ENCODE results near the gene SLC25A38.
A peak's percentile ranks its signal among the peaks of the same experiment; 100 is the strongest.

SLC25A38 gene

GRCh38 chr3:39378088-39378487, 5.1 kb upstream of the SLC25A38 start:
- peak; percentile 81 for DNase-seq

DNA sequence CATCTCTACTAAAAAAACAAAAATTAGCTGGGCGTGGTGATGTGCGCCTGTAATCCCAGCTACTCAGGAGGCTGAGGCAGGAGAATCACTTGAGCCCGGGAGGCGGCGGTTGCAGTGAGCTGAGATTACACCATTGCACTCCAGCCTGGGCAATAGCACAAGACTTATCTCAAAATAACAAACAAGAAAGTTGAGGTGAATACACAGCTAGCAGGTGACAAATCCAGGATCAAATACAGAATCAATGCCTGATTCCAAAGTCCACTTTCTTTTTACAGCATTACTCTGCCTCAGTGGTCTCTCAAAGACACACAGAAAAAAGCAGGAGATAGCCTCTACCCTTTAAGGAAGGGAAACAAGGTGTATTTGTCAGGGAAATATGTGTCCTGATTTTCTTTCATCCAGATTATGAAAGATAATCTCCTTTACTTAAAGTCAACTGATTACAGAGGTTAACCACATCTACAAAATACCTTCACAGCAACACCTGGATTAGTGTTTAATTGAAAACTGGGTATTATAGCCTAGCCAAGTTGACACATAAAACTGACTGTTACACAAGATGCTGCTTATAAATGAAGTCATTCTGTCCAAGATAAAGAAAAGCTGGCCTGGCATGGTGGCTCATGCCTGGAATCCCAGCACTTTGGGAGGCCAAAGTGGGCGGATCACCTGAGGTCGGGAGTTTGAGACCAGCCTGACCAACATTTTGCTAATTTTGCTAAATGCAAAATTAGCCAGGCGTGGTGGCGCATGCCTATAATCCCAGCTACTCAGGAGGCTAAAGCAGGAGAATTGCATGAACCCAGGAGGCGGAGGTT, 4.0 kb upstream of the SLC25A38 start:
- no peak for DNase-seq

GRCh38 chr3:39379778-39380155, 3.4 kb upstream of the SLC25A38 start:
- DNase-seq, result peak; percentile 45

DNA sequence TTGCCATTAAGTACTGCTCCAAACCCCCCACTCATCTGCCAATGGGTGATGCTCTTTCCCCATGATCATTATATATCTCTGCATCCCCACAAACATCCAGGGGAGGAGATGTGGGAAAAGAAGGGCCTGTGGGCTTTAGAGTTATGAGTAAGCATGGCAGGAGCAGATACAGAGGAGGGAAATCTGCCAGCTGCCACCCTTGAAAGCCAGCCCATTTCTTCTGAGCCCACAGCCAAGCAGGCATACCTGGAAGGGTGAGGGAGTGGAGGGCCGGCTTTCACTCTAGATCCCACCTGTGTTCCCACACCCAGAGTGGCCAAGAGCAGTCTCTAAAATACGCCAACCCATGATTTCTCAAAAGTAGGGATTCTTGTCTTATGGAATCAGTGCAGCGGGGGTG, 1.7 kb upstream of the SLC25A38 start:
- no peak for DNase-seq

DNA sequence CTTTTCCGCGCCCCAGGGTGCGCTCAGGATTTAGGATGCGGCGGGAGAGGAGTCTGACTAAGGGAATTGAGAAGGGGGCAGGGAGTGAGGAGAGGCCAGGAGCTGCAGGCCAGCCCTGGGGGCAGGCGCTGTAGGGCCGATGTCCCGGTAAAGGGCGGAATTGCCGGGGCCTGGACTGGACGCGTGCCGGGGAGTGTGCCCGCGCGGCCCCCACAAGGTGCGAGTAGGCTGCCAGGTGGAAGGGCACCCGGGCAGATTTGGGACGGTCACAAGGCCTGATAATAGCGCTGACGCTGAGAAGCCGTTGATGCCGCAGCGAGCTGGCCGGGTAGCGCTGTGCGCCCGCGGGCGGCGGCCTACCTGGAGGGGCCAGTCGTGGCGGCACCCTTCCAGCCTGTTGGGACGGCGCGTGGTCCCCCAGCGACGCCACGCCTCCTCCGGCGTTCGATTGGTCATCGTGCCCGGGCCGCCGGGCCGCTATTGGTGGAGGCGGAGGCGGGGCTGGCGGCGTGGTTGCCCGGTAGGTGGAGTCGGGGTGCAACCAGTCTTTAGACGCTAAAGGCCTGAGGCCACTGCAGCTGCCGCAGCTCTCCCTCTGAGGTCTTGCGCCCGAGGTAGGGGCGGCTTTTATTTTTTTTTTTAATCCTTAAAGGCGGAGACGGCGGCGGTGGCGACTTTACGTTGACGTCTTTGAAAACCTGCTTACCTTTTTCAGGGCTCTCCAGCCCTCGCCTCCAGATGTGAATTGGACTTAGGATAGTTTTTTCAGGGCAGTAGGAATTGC, 903 bp downstream of the SLC25A38 start:
- peak; percentile 99 for DNase-seq

- no peak for DNase-seq
Observed at GRCh38 chr3:39384665-39385000, 1.5 kb downstream of the SLC25A38 start.

GRCh38 chr3:39385456-39386090, 2.4 kb downstream of the SLC25A38 start:
- DNase-seq, result no peak

- no peak for DNase-seq
Observed at GRCh38 chr3:39386318-39386717, 3.1 kb downstream of the SLC25A38 start.

DNA sequence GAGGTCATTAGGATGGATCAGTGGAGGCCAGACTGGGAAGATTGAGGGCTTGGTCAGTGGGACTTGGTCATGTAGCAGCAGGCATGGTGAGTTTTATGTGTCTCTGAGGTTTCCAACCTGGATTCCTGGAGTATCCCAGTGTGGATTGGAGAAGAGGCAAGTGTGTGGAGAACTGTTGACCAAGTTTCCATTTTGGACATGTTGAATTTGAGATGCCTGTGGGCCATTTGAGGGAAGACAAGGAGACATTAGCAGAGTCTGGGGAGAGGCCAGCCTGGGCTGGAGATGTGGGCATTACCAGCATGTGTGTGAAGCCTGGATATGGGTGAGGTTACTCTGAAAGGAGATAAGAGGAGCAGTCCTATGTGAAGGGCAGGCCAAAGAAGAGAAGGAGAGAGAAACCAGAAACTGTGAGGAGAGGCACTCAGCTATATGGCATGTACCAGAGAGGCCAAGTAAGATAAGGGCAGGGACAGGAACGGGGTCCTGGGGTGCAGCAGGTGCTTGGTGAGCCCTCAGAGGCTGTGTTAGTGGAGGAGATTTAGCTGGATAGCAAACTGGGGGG, 4.3 kb downstream of the SLC25A38 start:
- DNase-seq, result peak; percentile 95

GRCh38 chr3:39388153-39388552, 5.0 kb downstream of the SLC25A38 start:
- DNase-seq, result no peak

GRCh38 chr3:39388741-39389248, 5.6 kb downstream of the SLC25A38 start:
- DNase-seq, result peak; percentile 91

DNA sequence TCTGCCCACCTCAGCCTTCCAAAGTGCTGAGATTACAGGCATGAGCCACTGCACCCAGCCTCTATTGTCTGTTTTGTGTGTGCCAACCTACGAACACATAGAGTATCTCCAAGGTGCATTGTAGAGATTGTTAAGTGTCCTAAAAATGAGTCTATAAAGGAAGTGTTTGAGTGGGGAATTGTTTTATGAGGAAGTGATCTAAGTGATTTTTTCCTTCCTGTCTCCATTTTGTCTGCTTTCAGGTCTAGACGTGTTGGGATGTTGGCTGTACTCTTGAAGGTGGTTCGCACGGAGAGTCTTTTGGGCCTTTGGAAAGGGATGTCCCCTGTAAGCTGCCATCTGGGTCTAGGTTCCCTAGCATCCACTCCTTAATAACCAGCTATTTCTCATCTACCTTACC, 7.0 kb downstream of the SLC25A38 start:
- DNase-seq, result no peak

DNA sequence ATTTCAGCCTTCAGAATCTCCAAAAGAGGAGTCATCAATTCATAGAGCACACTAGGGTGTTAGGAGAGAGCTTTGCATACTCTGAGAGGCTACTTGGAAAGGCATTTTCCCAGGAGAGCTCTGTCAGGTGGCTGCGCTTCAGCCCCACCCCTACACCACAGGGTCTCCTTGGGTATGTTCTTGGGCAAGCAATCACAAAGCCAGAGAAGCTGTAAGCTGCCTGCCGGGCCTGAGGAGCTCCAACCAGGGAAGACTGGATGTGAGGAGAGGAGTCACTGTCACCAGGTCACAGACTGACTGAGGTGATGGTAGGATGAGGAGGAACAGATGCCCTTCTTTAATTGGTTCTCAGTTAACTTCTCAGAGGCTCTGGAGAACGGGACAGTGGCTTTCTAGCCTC, 13.5 kb downstream of the SLC25A38 start:
- no peak for DNase-seq

GRCh38 chr3:39398700-39399099, 15.5 kb downstream of the SLC25A38 start:
- no peak for DNase-seq

DNA sequence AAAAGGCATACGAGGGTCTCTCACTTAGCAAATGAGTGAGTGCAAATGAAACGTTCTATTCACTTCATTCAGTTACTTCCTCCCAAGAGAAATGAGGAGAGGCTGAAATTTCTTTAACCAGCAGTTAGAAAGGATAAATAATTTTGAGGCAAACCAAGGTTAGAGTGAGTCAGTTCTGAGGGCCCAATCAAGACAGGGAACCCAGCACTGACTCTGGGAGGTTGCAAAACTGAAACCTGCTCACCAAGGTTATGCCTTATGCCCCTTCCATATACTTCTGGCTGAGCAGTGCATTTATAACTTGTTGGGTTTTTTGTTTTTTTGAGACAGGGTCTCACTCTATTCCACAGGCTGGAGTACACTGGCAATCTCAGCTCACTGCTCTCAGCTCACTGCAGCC, 18.8 kb downstream of the SLC25A38 start:
- no peak for DNase-seq

DNA sequence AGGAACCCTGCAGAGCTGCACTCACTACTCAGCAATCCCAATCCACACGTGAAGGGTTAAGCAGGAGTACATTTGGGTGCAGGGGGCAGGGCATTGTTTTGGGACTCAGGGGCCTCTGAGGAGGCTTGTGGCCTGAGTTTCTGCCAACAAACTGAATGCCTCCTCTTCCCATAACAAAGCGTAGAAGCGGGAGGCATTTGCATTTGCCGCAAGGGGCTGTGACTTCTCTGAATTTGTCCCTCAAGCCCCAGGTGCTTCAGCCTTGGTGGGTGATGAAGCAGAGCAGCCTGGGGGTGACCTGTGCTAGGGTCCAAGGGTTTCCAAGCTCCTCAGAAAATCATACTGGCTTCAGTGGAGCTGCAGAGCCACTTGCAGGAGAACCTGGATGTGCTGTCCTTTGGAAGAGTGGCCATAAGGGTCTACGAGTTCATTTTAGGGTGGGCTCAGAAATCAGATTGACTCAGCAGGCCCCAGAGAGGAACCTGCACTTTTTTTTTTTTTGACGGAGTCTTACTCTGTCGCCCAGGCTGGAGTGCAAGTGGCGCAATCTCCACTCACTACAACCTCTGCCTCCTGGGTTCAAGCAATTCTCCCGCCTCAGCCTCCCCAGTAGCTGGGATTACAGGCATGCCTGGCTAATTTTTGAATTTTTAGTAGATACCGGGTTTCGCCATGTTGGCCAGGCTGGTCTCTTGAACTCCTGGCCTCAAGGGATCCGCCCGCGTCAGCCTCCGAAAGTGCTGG, 21.9 kb downstream of the SLC25A38 start:
- DNase-seq, result no peak

- no peak for DNase-seq
Observed at GRCh38 chr3:39405687-39406367, 22.7 kb downstream of the SLC25A38 start.

DNA sequence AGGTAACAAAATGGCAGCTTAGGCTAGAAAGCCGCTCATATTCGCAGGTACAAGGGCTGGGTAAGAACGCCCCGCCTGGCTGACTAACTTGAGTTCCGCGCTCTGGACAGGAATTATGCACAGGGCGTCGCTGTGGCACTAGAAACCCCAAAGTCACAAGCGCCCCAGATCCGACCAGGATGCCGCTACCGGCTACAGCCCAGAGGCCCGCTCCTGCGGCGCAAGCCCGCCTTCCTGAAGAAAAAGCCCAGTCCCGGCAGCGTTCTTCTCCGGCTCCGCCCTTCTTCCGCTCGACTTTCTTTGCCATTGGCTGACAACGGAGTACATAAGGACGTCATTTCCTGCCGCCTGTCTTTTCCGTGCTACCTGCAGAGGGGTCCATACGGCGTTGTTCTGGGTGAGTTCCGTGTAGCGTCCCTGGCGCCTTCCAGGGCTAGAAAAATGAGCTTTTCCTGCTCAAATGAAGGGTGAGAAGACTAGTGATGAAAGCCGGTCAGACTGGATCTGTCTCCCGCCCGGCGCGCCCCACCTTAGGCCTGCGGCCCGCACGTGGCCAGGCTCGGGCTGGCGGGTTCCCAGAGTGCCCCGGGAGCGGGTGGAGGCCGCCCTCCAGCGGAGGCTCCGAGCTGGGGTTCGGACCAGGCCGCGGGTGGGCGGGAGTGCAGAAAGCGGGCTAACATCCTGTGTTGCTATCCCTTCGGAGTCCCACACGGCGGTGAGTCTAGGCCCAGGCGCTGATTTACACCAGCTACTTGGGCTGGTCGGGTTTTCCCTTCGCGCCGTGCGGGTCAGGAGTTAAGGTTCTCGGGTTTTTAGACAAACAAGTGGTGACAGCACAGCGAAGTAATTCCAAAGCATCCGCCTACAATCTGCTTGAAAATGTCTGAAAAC, 23.4 kb downstream of the SLC25A38 start, which contains the start of gene RPSA:
RPSA (plus strand) TSS at position 353 of the 891 bp plus-strand sequence. CDS start 934 bp downstream, outside the sequence.
- peak; percentile 100 for DNase-seq

DNA sequence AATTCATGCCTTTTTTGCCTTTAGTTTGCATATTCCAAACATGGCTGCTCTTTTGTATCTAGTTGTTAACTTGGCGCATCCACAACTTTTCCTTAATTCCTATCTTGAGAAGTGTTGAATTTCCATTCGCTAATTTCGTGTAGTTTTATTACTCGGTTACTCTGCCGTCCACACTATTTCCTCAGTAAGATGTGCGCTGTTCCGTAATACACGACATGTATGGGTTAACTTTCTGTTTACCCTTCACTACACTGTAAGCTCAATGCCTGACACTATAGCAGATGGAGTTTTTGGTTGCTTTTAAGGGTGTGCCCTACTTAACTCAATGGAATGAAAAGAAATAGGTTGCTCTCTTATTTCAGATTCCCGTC, 24.1 kb downstream of the SLC25A38 start:
- DNase-seq, result no peak

DNA sequence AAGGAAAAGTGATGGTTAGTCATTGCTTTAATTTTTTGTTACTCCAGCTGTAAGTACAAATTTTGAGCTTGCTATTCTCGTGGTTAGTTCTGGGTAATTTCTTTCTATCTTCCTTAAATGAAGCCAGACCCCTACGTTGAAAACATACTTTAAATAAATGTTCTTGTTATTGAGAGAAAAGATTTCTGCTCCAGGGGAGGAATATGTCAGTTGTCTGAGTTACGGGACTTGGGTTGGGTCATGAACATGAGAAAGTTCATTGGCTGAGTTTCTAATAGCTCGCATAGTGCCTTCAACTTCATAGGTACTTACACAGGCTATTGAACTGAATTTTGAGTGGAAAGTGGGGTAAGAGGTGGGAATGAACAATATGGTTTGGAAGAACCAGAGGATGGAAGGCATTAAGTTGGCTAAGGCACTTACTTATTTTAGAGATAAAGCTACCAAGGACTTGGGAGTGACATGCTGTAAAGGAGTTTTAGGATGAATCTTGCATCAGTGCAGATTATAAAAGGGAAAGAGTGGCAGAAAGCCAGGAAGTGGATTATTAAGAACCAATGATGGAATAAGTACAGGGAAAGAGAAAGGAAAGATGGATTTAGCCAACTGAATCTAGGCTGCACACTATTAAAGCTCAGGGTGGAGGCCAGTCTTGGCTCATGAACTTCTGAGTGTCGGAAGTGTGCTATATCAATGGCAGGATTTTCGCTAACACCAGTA, 24.8 kb downstream of the SLC25A38 start:
- DNase-seq, result no peak

All from hematopoietic multipotent progenitor cell treated with erythropoietin and hydrocortisone succinate and interleukin-3 and kit ligand, for 4 days (in vitro differentiated cells).